ENCODE measurements around the gene USP17L26. TPM values are rescaled to one million over a fixed set of nuclear protein-coding genes. Genes with fewer than 3 reads are reported as not detected.
"Not testable (repeated sequence)": the region's sequence is repeated elsewhere in the genome, so short reads cannot be mapped to it uniquely, and the experiment has no call there.

The USP17L26 gene, protein sequence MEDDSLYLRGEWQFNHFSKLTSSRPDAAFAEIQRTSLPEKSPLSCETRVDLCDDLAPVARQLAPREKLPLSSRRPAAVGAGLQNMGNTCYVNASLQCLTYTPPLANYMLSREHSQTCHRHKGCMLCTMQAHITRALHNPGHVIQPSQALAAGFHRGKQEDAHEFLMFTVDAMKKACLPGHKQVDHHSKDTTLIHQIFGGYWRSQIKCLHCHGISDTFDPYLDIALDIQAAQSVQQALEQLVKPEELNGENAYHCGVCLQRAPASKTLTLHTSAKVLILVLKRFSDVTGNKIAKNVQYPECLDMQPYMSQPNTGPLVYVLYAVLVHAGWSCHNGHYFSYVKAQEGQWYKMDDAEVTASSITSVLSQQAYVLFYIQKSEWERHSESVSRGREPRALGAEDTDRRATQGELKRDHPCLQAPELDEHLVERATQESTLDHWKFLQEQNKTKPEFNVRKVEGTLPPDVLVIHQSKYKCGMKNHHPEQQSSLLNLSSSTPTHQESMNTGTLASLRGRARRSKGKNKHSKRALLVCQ
- total RNA-seq (2014; rRNA removed; shearing (Covaris generic)) = not detected in 2 replicates

DNA sequence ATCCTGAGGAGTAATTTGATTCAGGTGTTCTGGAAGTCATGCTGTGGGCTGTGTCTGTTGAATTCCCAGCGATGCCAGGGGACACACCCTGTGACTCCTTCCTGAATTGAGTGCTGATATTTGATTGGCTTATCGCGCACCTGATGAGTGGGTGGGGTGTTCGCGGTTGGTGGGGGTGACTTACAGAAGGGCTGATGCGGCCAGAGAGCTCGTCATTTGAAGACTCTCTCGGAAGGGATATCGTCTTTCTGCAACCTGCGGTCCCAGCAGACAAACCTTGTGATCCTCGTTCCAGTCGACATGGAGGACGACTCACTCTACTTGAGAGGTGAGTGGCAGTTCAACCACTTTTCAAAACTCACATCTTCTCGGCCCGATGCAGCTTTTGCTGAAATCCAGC lies at the start of gene USP17L26:
TSS of gene USP17L26 (plus strand) at position 301 of the 400 bp plus-strand sequence. CDS start at position 301, 0 bp downstream.
- DNase-seq (ENCODE audit: low read depth) = not testable (repeated sequence)

DNA sequence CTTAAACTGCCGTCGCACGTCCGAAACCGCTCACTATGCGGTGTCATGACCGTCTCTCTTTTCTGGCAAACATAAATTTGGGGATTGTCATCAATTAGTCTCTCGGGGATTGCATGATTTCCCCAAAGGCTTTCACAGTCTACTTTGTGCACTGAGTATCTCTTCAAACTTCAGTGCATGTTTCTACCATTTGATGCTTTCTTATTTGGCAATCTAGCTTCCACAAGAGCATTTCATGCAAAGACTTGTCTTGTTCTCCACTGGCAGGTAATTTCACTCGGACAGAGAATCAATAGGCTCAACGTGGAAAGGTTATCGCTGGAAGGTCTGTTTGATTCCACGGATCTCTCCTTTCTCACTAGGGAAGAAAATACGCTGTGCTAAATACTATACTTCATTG lies 10.3 kb upstream of the USP17L26 start:
- DNase-seq (ENCODE audit: low read depth) = not testable (repeated sequence)

DNA sequence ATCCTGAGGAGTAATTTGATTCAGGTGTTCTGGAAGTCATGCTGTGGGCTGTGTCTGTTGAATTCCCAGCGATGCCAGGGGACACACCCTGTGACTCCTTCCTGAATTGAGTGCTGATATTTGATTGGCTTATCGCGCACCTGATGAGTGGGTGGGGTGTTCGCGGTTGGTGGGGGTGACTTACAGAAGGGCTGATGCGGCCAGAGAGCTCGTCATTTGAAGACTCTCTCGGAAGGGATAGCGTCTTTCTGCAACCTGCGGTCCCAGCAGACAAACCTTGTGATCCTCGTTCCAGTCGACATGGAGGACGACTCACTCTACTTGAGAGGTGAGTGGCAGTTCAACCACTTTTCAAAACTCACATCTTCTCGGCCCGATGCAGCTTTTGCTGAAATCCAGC lies 9.6 kb upstream of the USP17L26 start, which contains the start of gene USP17L24:
TSS of gene USP17L24 (plus strand) at position 301 of the 400 bp plus-strand sequence. CDS start at position 301, 0 bp downstream.
- not testable (repeated sequence) for DNase-seq (ENCODE audit: low read depth)

DNA sequence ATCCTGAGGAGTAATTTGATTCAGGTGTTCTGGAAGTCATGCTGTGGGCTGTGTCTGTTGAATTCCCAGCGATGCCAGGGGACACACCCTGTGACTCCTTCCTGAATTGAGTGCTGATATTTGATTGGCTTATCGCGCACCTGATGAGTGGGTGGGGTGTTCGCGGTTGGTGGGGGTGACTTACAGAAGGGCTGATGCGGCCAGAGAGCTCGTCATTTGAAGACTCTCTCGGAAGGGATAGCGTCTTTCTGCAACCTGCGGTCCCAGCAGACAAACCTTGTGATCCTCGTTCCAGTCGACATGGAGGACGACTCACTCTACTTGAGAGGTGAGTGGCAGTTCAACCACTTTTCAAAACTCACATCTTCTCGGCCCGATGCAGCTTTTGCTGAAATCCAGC lies 4.8 kb upstream of the USP17L26 start, which contains the start of gene USP17L25:
TSS of gene USP17L25 (plus strand) at position 301 of the 400 bp plus-strand sequence. CDS start at position 301, 0 bp downstream.
- DNase-seq (ENCODE audit: low read depth) = not testable (repeated sequence)

DNA sequence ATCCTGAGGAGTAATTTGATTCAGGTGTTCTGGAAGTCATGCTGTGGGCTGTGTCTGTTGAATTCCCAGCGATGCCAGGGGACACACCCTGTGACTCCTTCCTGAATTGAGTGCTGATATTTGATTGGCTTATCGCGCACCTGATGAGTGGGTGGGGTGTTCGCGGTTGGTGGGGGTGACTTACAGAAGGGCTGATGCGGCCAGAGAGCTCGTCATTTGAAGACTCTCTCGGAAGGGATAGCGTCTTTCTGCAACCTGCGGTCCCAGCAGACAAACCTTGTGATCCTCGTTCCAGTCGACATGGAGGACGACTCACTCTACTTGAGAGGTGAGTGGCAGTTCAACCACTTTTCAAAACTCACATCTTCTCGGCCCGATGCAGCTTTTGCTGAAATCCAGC lies 4.6 kb downstream of the USP17L26 start, which contains the start of gene USP17L5:
TSS of gene USP17L5 (plus strand) at position 301 of the 400 bp plus-strand sequence. CDS start at position 301, 0 bp downstream.
- DNase-seq (ENCODE audit: low read depth) = not testable (repeated sequence)

DNA sequence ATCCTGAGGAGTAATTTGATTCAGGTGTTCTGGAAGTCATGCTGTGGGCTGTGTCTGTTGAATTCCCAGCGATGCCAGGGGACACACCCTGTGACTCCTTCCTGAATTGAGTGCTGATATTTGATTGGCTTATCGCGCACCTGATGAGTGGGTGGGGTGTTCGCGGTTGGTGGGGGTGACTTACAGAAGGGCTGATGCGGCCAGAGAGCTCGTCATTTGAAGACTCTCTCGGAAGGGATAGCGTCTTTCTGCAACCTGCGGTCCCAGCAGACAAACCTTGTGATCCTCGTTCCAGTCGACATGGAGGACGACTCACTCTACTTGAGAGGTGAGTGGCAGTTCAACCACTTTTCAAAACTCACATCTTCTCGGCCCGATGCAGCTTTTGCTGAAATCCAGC lies 9.4 kb downstream of the USP17L26 start, which contains the start of gene USP17L27:
TSS of gene USP17L27 (plus strand) at position 301 of the 400 bp plus-strand sequence. CDS start at position 301, 0 bp downstream.
- not testable (repeated sequence) for DNase-seq (ENCODE audit: low read depth)

DNA sequence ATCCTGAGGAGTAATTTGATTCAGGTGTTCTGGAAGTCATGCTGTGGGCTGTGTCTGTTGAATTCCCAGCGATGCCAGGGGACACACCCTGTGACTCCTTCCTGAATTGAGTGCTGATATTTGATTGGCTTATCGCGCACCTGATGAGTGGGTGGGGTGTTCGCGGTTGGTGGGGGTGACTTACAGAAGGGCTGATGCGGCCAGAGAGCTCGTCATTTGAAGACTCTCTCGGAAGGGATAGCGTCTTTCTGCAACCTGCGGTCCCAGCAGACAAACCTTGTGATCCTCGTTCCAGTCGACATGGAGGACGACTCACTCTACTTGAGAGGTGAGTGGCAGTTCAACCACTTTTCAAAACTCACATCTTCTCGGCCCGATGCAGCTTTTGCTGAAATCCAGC lies 14.1 kb downstream of the USP17L26 start, which contains the start of gene USP17L28:
TSS of gene USP17L28 (plus strand) at position 301 of the 400 bp plus-strand sequence. CDS start at position 301, 0 bp downstream.
- not testable (repeated sequence) for DNase-seq (ENCODE audit: low read depth)

DNA sequence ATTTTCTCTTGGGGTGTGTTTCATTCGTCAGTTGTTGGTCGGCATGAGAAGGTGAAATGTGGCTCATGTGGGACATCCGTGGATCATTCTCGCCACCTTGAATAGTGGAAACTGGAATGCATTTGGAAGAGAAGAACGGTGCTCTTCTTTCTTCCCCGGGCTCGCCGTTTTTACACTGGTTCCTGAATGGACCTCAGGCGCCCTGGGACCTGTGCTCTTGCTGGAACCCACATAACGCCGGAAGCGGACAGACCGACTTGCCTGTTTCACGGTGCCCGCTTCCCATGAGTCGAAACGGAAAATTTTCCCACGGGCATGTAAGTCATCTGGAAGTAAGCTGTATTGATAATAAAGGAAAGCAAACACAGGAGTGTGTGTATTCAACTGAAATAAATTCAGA lies 16.4 kb downstream of the USP17L26 start:
- DNase-seq (ENCODE audit: low read depth) = not testable (repeated sequence)

DNA sequence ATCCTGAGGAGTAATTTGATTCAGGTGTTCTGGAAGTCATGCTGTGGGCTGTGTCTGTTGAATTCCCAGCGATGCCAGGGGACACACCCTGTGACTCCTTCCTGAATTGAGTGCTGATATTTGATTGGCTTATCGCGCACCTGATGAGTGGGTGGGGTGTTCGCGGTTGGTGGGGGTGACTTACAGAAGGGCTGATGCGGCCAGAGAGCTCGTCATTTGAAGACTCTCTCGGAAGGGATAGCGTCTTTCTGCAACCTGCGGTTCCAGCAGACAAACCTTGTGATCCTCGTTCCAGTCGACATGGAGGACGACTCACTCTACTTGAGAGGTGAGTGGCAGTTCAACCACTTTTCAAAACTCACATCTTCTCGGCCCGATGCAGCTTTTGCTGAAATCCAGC lies 18.9 kb downstream of the USP17L26 start, which contains the start of gene USP17L29:
TSS of gene USP17L29 (plus strand) at position 301 of the 400 bp plus-strand sequence. CDS start at position 301, 0 bp downstream.
- DNase-seq (ENCODE audit: low read depth) = not testable (repeated sequence)

DNA sequence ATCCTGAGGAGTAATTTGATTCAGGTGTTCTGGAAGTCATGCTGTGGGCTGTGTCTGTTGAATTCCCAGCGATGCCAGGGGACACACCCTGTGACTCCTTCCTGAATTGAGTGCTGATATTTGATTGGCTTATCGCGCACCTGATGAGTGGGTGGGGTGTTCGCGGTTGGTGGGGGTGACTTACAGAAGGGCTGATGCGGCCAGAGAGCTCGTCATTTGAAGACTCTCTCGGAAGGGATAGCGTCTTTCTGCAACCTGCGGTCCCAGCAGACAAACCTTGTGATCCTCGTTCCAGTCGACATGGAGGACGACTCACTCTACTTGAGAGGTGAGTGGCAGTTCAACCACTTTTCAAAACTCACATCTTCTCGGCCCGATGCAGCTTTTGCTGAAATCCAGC lies 28.4 kb downstream of the USP17L26 start, which contains the start of gene USP17L30:
TSS of gene USP17L30 (plus strand) at position 301 of the 400 bp plus-strand sequence. CDS start at position 301, 0 bp downstream.
- not testable (repeated sequence) for DNase-seq (ENCODE audit: low read depth)

DNA sequence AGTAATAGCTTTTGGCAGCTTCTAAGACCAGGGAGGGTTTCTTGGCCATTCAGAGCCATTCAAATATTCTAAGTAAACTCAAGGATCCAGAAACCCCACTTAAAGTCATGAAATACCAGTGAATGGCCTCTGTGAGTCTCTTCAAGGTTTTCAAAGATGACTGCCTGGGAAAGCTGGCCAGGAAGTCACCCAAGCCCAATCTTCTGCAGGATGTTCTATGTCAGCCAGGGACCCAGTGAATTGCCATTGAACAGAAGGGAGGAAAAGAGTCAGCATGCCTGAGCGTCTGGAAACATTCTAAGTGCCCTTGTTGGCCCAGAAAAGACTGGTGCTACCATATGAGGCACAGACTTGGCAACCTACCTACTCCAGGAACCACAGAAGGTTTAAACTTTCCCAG lies 45.4 kb downstream of the USP17L26 start:
- DNase-seq (ENCODE audit: low read depth) = not testable (repeated sequence)

DNA sequence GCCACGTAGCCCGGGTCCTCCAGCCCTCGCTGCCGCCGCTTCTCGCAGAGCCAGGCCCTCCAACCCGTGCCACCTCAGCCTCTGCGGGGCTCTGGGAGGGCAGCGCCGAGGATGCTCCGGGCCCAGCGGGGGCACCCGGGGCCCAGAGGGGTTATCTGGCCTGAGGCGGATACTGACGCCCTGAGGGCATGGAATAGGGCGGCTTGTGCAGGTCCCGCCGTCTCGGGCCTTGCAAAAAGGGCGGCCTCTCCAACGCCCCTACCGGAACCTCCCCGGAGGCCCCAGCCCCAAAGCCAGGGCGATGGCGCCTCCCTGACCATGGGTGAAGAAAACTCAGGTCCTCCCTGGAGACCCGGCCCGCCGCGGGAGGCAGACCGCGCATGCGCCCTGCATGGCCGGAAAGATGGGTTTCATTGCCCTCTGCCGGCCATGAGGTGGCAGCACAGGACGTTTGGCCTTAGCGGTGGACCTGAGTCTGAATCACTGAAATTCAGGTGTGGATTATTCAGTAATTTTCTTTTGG lies 46.6 kb downstream of the USP17L26 start:
- DNase-seq (ENCODE audit: low read depth) = not testable (repeated sequence)

DNA sequence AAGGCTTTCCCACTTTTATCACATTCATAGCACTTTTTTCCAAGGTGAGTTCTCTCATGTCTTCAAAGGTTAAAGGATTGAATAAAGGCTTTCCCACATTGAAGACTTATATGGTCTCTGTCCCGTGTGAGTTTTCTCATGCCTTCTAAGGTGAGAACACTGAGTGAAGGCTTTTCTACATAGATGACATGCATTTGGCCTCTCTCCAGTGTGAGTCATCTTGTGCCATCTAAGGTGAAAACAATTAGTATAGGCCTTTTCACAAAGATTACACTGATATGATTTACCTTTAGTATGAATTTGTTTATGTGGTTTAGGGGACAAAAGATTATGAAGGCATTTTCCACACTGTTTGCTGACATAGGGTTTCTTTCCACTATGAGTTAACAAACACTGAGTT lies 49.7 kb downstream of the USP17L26 start:
- DNase-seq (ENCODE audit: low read depth) = no peak

Other genes with a start within 250 kb of the USP17L26 start
- gene FAM90A26, start 164.2 kb upstream of the USP17L26 start, total RNA-seq (2014; rRNA removed; shearing (Covaris generic)) = not detected in 2 replicates
- gene USP17L10, start 124.0 kb upstream of the USP17L26 start, total RNA-seq (2014; rRNA removed; shearing (Covaris generic)) = not detected in 2 replicates
- gene USP17L11, start 119.3 kb upstream of the USP17L26 start, total RNA-seq (2014; rRNA removed; shearing (Covaris generic)) = not detected in 2 replicates
- not detected in 2 replicates for gene USP17L12, start 114.5 kb upstream of the USP17L26 start, total RNA-seq (2014; rRNA removed; shearing (Covaris generic))
- not detected in 2 replicates for gene USP17L13, start 109.8 kb upstream of the USP17L26 start, total RNA-seq (2014; rRNA removed; shearing (Covaris generic))
- gene USP17L15, start 100.3 kb upstream of the USP17L26 start, total RNA-seq (2014; rRNA removed; shearing (Covaris generic)) = not detected in 2 replicates
- gene USP17L17, start 90.8 kb upstream of the USP17L26 start, total RNA-seq (2014; rRNA removed; shearing (Covaris generic)) = not detected in 2 replicates
- gene USP17L18, start 86.0 kb upstream of the USP17L26 start, total RNA-seq (2014; rRNA removed; shearing (Covaris generic)) = not detected in 2 replicates
- gene USP17L19, start 81.3 kb upstream of the USP17L26 start, total RNA-seq (2014; rRNA removed; shearing (Covaris generic)) = not detected in 2 replicates
- not detected in 2 replicates for gene USP17L20, start 76.5 kb upstream of the USP17L26 start, total RNA-seq (2014; rRNA removed; shearing (Covaris generic))
- not detected in 2 replicates for gene USP17L21, start 71.8 kb upstream of the USP17L26 start, total RNA-seq (2014; rRNA removed; shearing (Covaris generic))
- not detected in 2 replicates for gene USP17L22, start 67.0 kb upstream of the USP17L26 start, total RNA-seq (2014; rRNA removed; shearing (Covaris generic))
- gene USP17L24, start 9.5 kb upstream of the USP17L26 start, total RNA-seq (2014; rRNA removed; shearing (Covaris generic)) = not detected in 2 replicates
- gene USP17L25, start 4.7 kb upstream of the USP17L26 start, total RNA-seq (2014; rRNA removed; shearing (Covaris generic)) = not detected in 2 replicates
- gene USP17L5, start 4.7 kb downstream of the USP17L26 start, total RNA-seq (2014; rRNA removed; shearing (Covaris generic)) = not detected in 2 replicates
- gene USP17L27, start 9.5 kb downstream of the USP17L26 start, total RNA-seq (2014; rRNA removed; shearing (Covaris generic)) = not detected in 2 replicates
- not detected in 2 replicates for gene USP17L28, start 14.2 kb downstream of the USP17L26 start, total RNA-seq (2014; rRNA removed; shearing (Covaris generic))
- gene USP17L29, start 19.0 kb downstream of the USP17L26 start, total RNA-seq (2014; rRNA removed; shearing (Covaris generic)) = not detected in 2 replicates
- not detected in 2 replicates for gene USP17L30, start 28.5 kb downstream of the USP17L26 start, total RNA-seq (2014; rRNA removed; shearing (Covaris generic))
- not detected in 2 replicates for gene DEFB131A, start 109.8 kb downstream of the USP17L26 start, total RNA-seq (2014; rRNA removed; shearing (Covaris generic))

Data from RPMI7951 (cell line).